ENCODE data around the gene ANO5.

The ANO5 gene

GRCh38 chr11:22192642-22193347, at the start of gene ANO5:
Gene ANO5, plus strand, starts transcription at chr11:22193085. Its CDS starts 408 bp downstream, at chr11:22193493.
- DNase-seq (ENCODE audit: low read depth in 2 of 2), result no peak

GRCh38 chr11:22151649-22152197, 41.2 kb upstream of the ANO5 start:
- DNase-seq (ENCODE audit: low read depth in 2 of 2), result no peak

GRCh38 chr11:22157531-22157930, 35.4 kb upstream of the ANO5 start:
- DNase-seq (ENCODE audit: low read depth in 2 of 2), result no peak

GRCh38 chr11:22161489-22161888, 31.4 kb upstream of the ANO5 start:
- no peak for DNase-seq (ENCODE audit: low read depth in 2 of 2)

- no peak for DNase-seq (ENCODE audit: low read depth in 2 of 2)
Measured at GRCh38 chr11:22162756-22163155, 30.1 kb upstream of the ANO5 start.

- no peak for DNase-seq (ENCODE audit: low read depth in 2 of 2)
Measured at GRCh38 chr11:22163394-22163797, 29.5 kb upstream of the ANO5 start.

- no peak for DNase-seq (ENCODE audit: low read depth in 2 of 2)
Measured at GRCh38 chr11:22165087-22165486, 27.8 kb upstream of the ANO5 start.

- DNase-seq (ENCODE audit: low read depth in 2 of 2), result no peak
Measured at GRCh38 chr11:22165759-22166513, 26.9 kb upstream of the ANO5 start.

GRCh38 chr11:22169833-22170232, 23.1 kb upstream of the ANO5 start:
- no peak for DNase-seq (ENCODE audit: low read depth in 2 of 2)

GRCh38 chr11:22173532-22173931, 19.4 kb upstream of the ANO5 start:
- DNase-seq (ENCODE audit: low read depth in 2 of 2), result no peak

- no peak for DNase-seq (ENCODE audit: low read depth in 2 of 2)
Measured at GRCh38 chr11:22177186-22177585, 15.7 kb upstream of the ANO5 start.

- DNase-seq (ENCODE audit: low read depth in 2 of 2), result no peak
Measured at GRCh38 chr11:22179626-22180025, 13.3 kb upstream of the ANO5 start.

- no peak for DNase-seq (ENCODE audit: low read depth in 2 of 2)
Measured at GRCh38 chr11:22180131-22180530, 12.8 kb upstream of the ANO5 start.

GRCh38 chr11:22189660-22190059, 3.2 kb upstream of the ANO5 start:
- no peak for DNase-seq (ENCODE audit: low read depth in 2 of 2)

- no peak for DNase-seq (ENCODE audit: low read depth in 2 of 2)
Measured at GRCh38 chr11:22190827-22191463, 1.9 kb upstream of the ANO5 start.

GRCh38 chr11:22192289-22192641, 620 bp upstream of the ANO5 start:
- DNase-seq (ENCODE audit: low read depth in 2 of 2), result no peak

- DNase-seq (ENCODE audit: low read depth in 2 of 2), result no peak
Measured at GRCh38 chr11:22193348-22194051, 615 bp downstream of the ANO5 start.

GRCh38 chr11:22194306-22194705, 1.4 kb downstream of the ANO5 start:
- DNase-seq (ENCODE audit: low read depth in 2 of 2), result no peak

- no peak for DNase-seq (ENCODE audit: low read depth in 2 of 2)
Measured at GRCh38 chr11:22194907-22195306, 2.0 kb downstream of the ANO5 start.

- DNase-seq (ENCODE audit: low read depth in 2 of 2), result no peak
Measured at GRCh38 chr11:22197139-22198005, 4.5 kb downstream of the ANO5 start.

- DNase-seq (ENCODE audit: low read depth in 2 of 2), result no peak
Measured at GRCh38 chr11:22199243-22199642, 6.4 kb downstream of the ANO5 start.

Measured in fibroblast of skin of left quadriceps (primary cell).